H9 (cell line): ENCODE results near the gene R3HDML. TPM values are rescaled to one million over a fixed set of nuclear protein-coding genes. Genes with fewer than 3 reads are reported as not detected.
A peak's percentile ranks its signal among the peaks of the same experiment; 100 is the strongest.

Source experiments
- DNase-seq: peaks from one replicate; pipeline ENCODE4 v3.0.0-alpha.2; 2017
- H2AFZ ChIP-seq: one replicate; pipeline ENCODE4 v1.6.1; 2013; ENCODE audit warnings: mild to moderate bottlenecking, low read length, control low read depth, moderate library complexity
- H2AK5ac ChIP-seq: 2 replicates; pipeline ENCODE4 v1.6.1; 2013; ENCODE audit warnings: low read length, control low read depth, mixed read lengths; ENCODE audit not compliant: insufficient read length
- H2BK120ac ChIP-seq: one replicate; pipeline ENCODE4 v1.6.1; 2013; ENCODE audit warnings: low read depth, mild to moderate bottlenecking, low read length, control low read depth, inconsistent platforms; ENCODE audit not compliant: poor library complexity, severe bottlenecking
- H2BK12ac ChIP-seq: 2 replicates; pipeline ENCODE4 v1.6.1; 2013; ENCODE audit warnings: low read length, control low read depth, mixed read lengths, low read depth; ENCODE audit not compliant: insufficient read length
- H2BK15ac ChIP-seq: 2 replicates; pipeline ENCODE4 v1.6.1; 2013; ENCODE audit warnings: low read depth, low read length, control low read depth
- H2BK20ac ChIP-seq: one replicate; pipeline ENCODE4 v1.6.1; 2013; ENCODE audit warnings: low read depth, mild to moderate bottlenecking, low read length, control low read depth, inconsistent platforms; ENCODE audit not compliant: poor library complexity, severe bottlenecking
- H2BK5ac ChIP-seq: 2 replicates; pipeline ENCODE4 v1.6.1; 2013; ENCODE audit warnings: low read length, control low read depth, mixed read lengths; ENCODE audit not compliant: insufficient read length
- H3K14ac ChIP-seq: 2 replicates; pipeline ENCODE4 v1.6.1; 2013; ENCODE audit warnings: low read length, control low read depth; ENCODE audit not compliant: insufficient read depth
- H3K18ac ChIP-seq: 2 replicates; pipeline ENCODE4 v1.6.1; 2013; ENCODE audit warnings: low read depth, mild to moderate bottlenecking, mixed read lengths, low read length, control low read depth; ENCODE audit not compliant: insufficient read length
- H3K23ac ChIP-seq: 2 replicates; pipeline ENCODE4 v1.6.1; 2013; ENCODE audit warnings: low read length, control low read depth, mixed read lengths, low read depth; ENCODE audit not compliant: insufficient read length
- H3K23me2 ChIP-seq: 2 replicates; pipeline ENCODE4 v1.6.1; 2013; ENCODE audit warnings: low read depth, mild to moderate bottlenecking, mixed read lengths, low read length, control low read depth; ENCODE audit not compliant: insufficient read length, poor library complexity, severe bottlenecking
- H3K27ac ChIP-seq: 2 replicates; pipeline ENCODE4 v1.5.1; 2013; ENCODE audit warnings: low read length, control low read depth, mixed read lengths, low read depth; ENCODE audit not compliant: insufficient read length
- H3K27me3 ChIP-seq: 2 replicates; pipeline ENCODE4 v1.6.1; 2013; ENCODE audit warnings: low read length, control low read depth, inconsistent platforms; ENCODE audit not compliant: insufficient read depth
- H3K4ac ChIP-seq: 2 replicates; pipeline ENCODE4 v1.6.1; 2013; ENCODE audit warnings: low read depth, mild to moderate bottlenecking, control low read depth, inconsistent platforms, low read length, moderate library complexity
- H3K4me1 ChIP-seq: 2 replicates; pipeline ENCODE4 v1.6.1; 2013; ENCODE audit warnings: low read length, control low read depth, inconsistent platforms; ENCODE audit not compliant: insufficient read depth
- H3K4me2 ChIP-seq: 2 replicates; pipeline ENCODE4 v1.6.1; 2013; ENCODE audit warnings: low read length, control low read depth, mixed read lengths; ENCODE audit not compliant: insufficient read length, insufficient read depth
- H3K56ac ChIP-seq: 2 replicates; pipeline ENCODE4 v1.6.1; 2013; ENCODE audit warnings: low read depth, mild to moderate bottlenecking, mixed read lengths, low read length, control low read depth; ENCODE audit not compliant: insufficient read length
- H3K79me1 ChIP-seq: 2 replicates; pipeline ENCODE4 v1.6.1; 2013; ENCODE audit warnings: low read depth, mild to moderate bottlenecking, moderate library complexity, low read length, control low read depth, inconsistent platforms; ENCODE audit not compliant: insufficient read depth, poor library complexity, severe bottlenecking
- H3K79me2 ChIP-seq: 2 replicates; pipeline ENCODE4 v1.6.1; 2013; ENCODE audit warnings: low read length, control low read depth, inconsistent platforms; ENCODE audit not compliant: insufficient read depth
- H3K9ac ChIP-seq: 2 replicates; pipeline ENCODE4 v1.6.1; 2013; ENCODE audit warnings: low read length, control low read depth, mixed read lengths; ENCODE audit not compliant: insufficient read length; ENCODE audit errors: extremely low read depth
- H3K9me3 ChIP-seq: one replicate; pipeline ENCODE4 v1.6.1; 2013; ENCODE audit warnings: low read depth, low read length, inconsistent platforms; ENCODE audit not compliant: control insufficient read depth
- H3T11ph ChIP-seq: one replicate; pipeline ENCODE4 v1.6.1; 2013; ENCODE audit warnings: mild to moderate bottlenecking, low read length, control low read depth, inconsistent platforms
- H4K20me1 ChIP-seq: one replicate; pipeline ENCODE4 v1.6.1; 2013; ENCODE audit not compliant: control insufficient read depth, insufficient read length, insufficient read depth
- H4K5ac ChIP-seq: 2 replicates; pipeline ENCODE4 v1.6.1; 2013; ENCODE audit warnings: low read depth, mild to moderate bottlenecking, mixed read lengths, low read length, control low read depth; ENCODE audit not compliant: insufficient read length
- H4K8ac ChIP-seq: replicated peaks from 2 replicates; pipeline ENCODE4 v1.6.1; 2013; ENCODE audit warnings: low read length, control low read depth, mixed read lengths, low read depth; ENCODE audit not compliant: insufficient read length
- H4K91ac ChIP-seq: 2 replicates; pipeline ENCODE4 v1.6.1; 2013; ENCODE audit warnings: low read depth, mild to moderate bottlenecking, moderate library complexity, mixed read lengths, low read length, control low read depth; ENCODE audit not compliant: insufficient read length
- H3K27ac Mint-ChIP-seq, 3 experiments: 2 replicates in 2 of 3; 3 replicates in 1 of 3; pipeline ENCODE4 v1.8.0; 2020 to 2021; ENCODE audit warnings: mixed read lengths in 3 of 3, mild to moderate bottlenecking in 1 of 3, moderate library complexity in 1 of 3
- H3K27me3 Mint-ChIP-seq: 2 replicates; pipeline ENCODE4 v1.8.0; 2021; ENCODE audit warnings: low read depth, mild to moderate bottlenecking, moderate library complexity, mixed read lengths
- H3K36me3 Mint-ChIP-seq, 3 experiments: 2 replicates in 2 of 3; 3 replicates in 1 of 3; pipeline ENCODE4 v1.8.0; 2020 to 2021; ENCODE audit warnings: low read depth in 3 of 3, mixed read lengths in 3 of 3; ENCODE audit not compliant: insufficient read depth in 1 of 3
- H3K4me1 Mint-ChIP-seq, 2 experiments: 2 replicates each; pipeline ENCODE4 v1.8.0; 2020; ENCODE audit warnings: mixed read lengths in 2 of 2
- H3K4me3 Mint-ChIP-seq, 2 experiments: 2 replicates in 1 of 2; 3 replicates in 1 of 2; pipeline ENCODE4 v1.8.0; 2020 to 2021; ENCODE audit warnings: mild to moderate bottlenecking in 2 of 2, mixed read lengths in 2 of 2, moderate library complexity in 1 of 2
- H3K9me3 Mint-ChIP-seq, 2 experiments: 2 replicates in 1 of 2; 3 replicates in 1 of 2; pipeline ENCODE4 v1.8.0; 2020; ENCODE audit warnings: mild to moderate bottlenecking in 2 of 2, mixed read lengths in 2 of 2, moderate library complexity in 1 of 2
- WGBS: extraction: QIAGEN DNeasy Blood & Tissue Kit; methylation state at CpG from one replicate; pipeline ENCODE4 v1.1.7; 2013; ENCODE audit warnings: missing lambda C conversion rate, low lambda C conversion rate, mixed read lengths; ENCODE audit not compliant: insufficient read length; ENCODE audit errors: extremely low coverage; 5-methylcytosine and 5-hydroxymethylcytosine counted together
- total RNA-seq: library from RNA; stranded (reverse); gene quantifications from 2 replicates; pipeline ENCODE4 v1.2.1, GENCODE V29; 2021
- TF ChIP-seq, protein P1 (sequence below): fragments of 200-600 bp; sonication (generic); conservative IDR thresholded peaks from 3 replicates; pipeline ENCODE4 v1.8.0; 2021; ENCODE audit warnings: antibody characterized with exemption, mild to moderate bottlenecking

Gene R3HDML
- total RNA-seq, 1 experiment from 2014 or later = not detected

DNA sequence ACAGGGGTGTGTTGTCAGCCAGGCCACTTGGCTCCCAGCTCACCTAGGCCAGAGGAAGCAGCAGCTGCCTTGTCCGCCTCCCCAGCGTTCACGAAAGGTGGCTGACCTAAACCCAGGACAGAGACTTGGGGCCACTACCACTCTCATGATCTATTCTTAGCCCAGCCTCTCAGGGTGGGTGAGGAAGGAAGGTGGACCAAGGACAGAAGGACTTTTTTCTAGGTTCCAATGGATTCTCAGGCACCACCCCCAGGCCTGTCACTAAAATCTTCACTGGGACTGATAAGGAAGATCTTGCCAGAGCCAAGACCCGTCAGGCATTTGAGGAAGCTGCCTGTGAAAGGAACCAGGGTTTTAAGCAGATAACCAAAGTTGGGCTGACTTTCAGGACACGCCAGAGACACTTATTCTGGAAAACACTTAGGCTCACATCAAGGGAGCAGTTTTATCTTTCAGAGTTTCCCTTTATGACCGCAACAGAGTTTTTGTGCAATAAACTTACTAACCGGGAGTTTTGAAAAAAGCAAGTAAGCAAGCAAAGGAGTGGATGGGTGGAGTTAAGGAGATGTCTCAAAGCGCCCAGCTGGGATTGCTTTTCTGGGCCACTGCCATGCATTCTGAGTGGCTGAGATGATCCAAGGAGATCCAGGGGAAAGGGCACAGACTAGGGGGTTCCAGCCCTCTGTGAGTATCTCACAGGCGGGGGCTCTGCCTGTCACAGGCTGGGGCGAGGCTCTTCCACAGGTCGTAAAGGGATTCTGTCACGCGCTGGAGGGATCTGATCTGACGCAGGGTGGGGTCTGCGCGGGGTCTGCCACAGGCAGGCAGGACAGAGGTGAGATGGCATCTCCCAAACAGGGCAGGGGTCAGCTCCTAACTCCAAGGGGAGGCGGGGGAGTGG lies 26.8 kb upstream of the R3HDML start:
- no peak overlapping the region for H3T11ph ChIP-seq
- DNase-seq = no peak

More for the DNA sequence above, 26.8 kb upstream of the R3HDML start:
- Histone ChIP-seq H2BK15ac (no peak overlapping the region), H3K27me3 (no peaks in the 10 kb centered on the region), H2BK120ac (no peak overlapping the region), H4K8ac (no peak overlapping the region), H3K56ac (no peak overlapping the region), H3K18ac (no peak overlapping the region), H2BK20ac (no peak overlapping the region), H2BK12ac (no peak overlapping the region), H3K79me2 (no peaks in the 10 kb centered on the region), H3K9ac (no peak overlapping the region), H3K79me1 (no peaks in the 10 kb centered on the region), H4K5ac (no peak overlapping the region), H4K91ac (no peak overlapping the region), H2AFZ (no peak overlapping the region), H3K23me2 (peaks cover 7% of the 10 kb centered on the region), H3K14ac (no peak overlapping the region; the same call in 1 of the 2 replicates), H3K4me1 (no peaks in the 10 kb centered on the region), H4K20me1 (no peaks in the 10 kb centered on the region), H3K9me3 (no peaks in the 10 kb centered on the region), H2BK5ac (no peak overlapping the region), H2AK5ac (no peak overlapping the region), H3K4ac (no peak overlapping the region), H3K4me2 (peak overlapping the region; percentile 57), H3K27ac (no peak overlapping the region), H3K23ac (no peak overlapping the region)
- TF ChIP-seq, protein P1, sequence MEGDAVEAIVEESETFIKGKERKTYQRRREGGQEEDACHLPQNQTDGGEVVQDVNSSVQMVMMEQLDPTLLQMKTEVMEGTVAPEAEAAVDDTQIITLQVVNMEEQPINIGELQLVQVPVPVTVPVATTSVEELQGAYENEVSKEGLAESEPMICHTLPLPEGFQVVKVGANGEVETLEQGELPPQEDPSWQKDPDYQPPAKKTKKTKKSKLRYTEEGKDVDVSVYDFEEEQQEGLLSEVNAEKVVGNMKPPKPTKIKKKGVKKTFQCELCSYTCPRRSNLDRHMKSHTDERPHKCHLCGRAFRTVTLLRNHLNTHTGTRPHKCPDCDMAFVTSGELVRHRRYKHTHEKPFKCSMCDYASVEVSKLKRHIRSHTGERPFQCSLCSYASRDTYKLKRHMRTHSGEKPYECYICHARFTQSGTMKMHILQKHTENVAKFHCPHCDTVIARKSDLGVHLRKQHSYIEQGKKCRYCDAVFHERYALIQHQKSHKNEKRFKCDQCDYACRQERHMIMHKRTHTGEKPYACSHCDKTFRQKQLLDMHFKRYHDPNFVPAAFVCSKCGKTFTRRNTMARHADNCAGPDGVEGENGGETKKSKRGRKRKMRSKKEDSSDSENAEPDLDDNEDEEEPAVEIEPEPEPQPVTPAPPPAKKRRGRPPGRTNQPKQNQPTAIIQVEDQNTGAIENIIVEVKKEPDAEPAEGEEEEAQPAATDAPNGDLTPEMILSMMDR = no peak
- Mint-ChIP-seq H3K4me1 (peaks cover 9 to 10% of the 10 kb centered on the region in 2 experiments), H3K4me3 (peak overlapping the region; percentile 79 to 88), H3K27ac (no peak overlapping the region), H3K27me3 (peaks cover 25% of the 10 kb centered on the region), H3K36me3 (no peaks in the 10 kb centered on the region), H3K9me3 (no peaks in the 10 kb centered on the region)
- no CpG with 5 or more reads among the region's 17 CpGs for WGBS
